Parathyroid adenoma (tissue), 2 donors: ENCODE data around the gene S100A1.

Experiments
- H2AFZ ChIP-seq: fragments of 300-600 bp; sonication (generic); one replicate; pipeline ENCODE4 v1.7.0; 2017; ENCODE audit warnings: antibody characterized with exemption, mild to moderate bottlenecking
- H3K27ac ChIP-seq: fragments of 300-600 bp; sonication (generic); one replicate; pipeline ENCODE4 v1.7.0; 2017
- H3K27me3 ChIP-seq: fragments of 300-600 bp; sonication (generic); one replicate; pipeline ENCODE4 v1.7.0; 2017; ENCODE audit warnings: low read length; ENCODE audit not compliant: control insufficient read depth, insufficient read depth
- H3K36me3 ChIP-seq: fragments of 300-600 bp; sonication (generic); one replicate; pipeline ENCODE4 v1.7.0; 2017; ENCODE audit warnings: low read length; ENCODE audit not compliant: control insufficient read depth, insufficient read depth
- H3K4me1 ChIP-seq: fragments of 300-600 bp; sonication (generic); one replicate; pipeline ENCODE4 v1.7.0; 2017; ENCODE audit warnings: control low read depth
- H3K4me2 ChIP-seq: fragments of 300-600 bp; sonication (generic); one replicate; pipeline ENCODE4 v1.7.0; 2017; ENCODE audit warnings: low read length
- H3K4me3 ChIP-seq: fragments of 300-600 bp; sonication (generic); one replicate; pipeline ENCODE4 v1.7.0; 2017; ENCODE audit warnings: low read depth, low read length
- H3K79me2 ChIP-seq: fragments of 300-600 bp; sonication (generic); one replicate; pipeline ENCODE4 v1.7.0; 2017; ENCODE audit warnings: control low read depth
- H3K9ac ChIP-seq: fragments of 300-600 bp; sonication (generic); one replicate; pipeline ENCODE4 v1.7.0; 2017; ENCODE audit warnings: mild to moderate bottlenecking
- H3K9me3 ChIP-seq: fragments of 300-600 bp; sonication (generic); one replicate; pipeline ENCODE4 v1.7.0; 2017; ENCODE audit warnings: low read length; ENCODE audit not compliant: control insufficient read depth
- CTCF ChIP-seq: fragments of 300-600 bp; sonication (generic); IDR thresholded peaks from one replicate; pipeline ENCODE4 v1.7.0; 2017; ENCODE audit warnings: antibody characterized with exemption, mild to moderate bottlenecking
- donor health status: primary hyperparathyroidism.

Gene S100A1

GRCh38 chr1:153677718-153678518 is 49.7 kb downstream of the S100A1 start:
- H3K27me3 ChIP-seq = no peaks in the 10 kb centered on the region
- H3K27ac ChIP-seq = no peak overlapping the region
- peak; percentile 69 for TF ChIP-seq CTCF
- H2AFZ ChIP-seq = peak overlapping the region; percentile 64
- H3K4me1 ChIP-seq = no peaks in the 10 kb centered on the region
- no peaks in the 10 kb centered on the region for H3K79me2 ChIP-seq
- H3K4me2 ChIP-seq = peak overlapping the region; percentile 81
- peak overlapping the region; percentile 52 for H3K4me3 ChIP-seq
- H3K36me3 ChIP-seq = no peaks in the 10 kb centered on the region
- H3K9me3 ChIP-seq = no peaks in the 10 kb centered on the region
- no peak overlapping the region for H3K9ac ChIP-seq

GRCh38 chr1:153678519-153679336 is 50.5 kb downstream of the S100A1 start, which contains the start of gene NPR1:
Gene NPR1, plus strand, starts transcription at chr1:153678688. Its CDS starts 421 bp downstream, at chr1:153679109.
- H3K9ac ChIP-seq = no peak within 1 kb of the TSS
- no peak within 1 kb of the TSS for H3K27ac ChIP-seq
- no peak for TF ChIP-seq CTCF
- peak within 1 kb of the TSS; percentile 81 for H3K4me2 ChIP-seq
- no peaks in the 10 kb centered on the region for H3K27me3 ChIP-seq
- H3K79me2 ChIP-seq = no peaks in the 10 kb centered on the region
- H3K36me3 ChIP-seq = no peaks in the 10 kb centered on the region
- peak within 1 kb of the TSS; percentile 64 for H2AFZ ChIP-seq
- H3K4me3 ChIP-seq = peak within 1 kb of the TSS; percentile 52
- no peaks in the 10 kb centered on the region for H3K9me3 ChIP-seq
- no peaks in the 10 kb centered on the region for H3K4me1 ChIP-seq

GRCh38 chr1:153679337-153680119 is 51.3 kb downstream of the S100A1 start:
- no peaks in the 10 kb centered on the region for H3K27me3 ChIP-seq
- H3K9ac ChIP-seq = no peak overlapping the region
- H3K4me2 ChIP-seq = peak overlapping the region; percentile 81
- H3K4me3 ChIP-seq = peak overlapping the region; percentile 52
- no peaks in the 10 kb centered on the region for H3K36me3 ChIP-seq
- no peak for TF ChIP-seq CTCF
- no peaks in the 10 kb centered on the region for H3K9me3 ChIP-seq
- H3K79me2 ChIP-seq = no peaks in the 10 kb centered on the region
- H3K4me1 ChIP-seq = no peaks in the 10 kb centered on the region
- no peak overlapping the region for H3K27ac ChIP-seq
- H2AFZ ChIP-seq = peak overlapping the region; percentile 64

- Histone ChIP-seq H2AFZ (no peak overlapping the region), H3K9ac (no peak overlapping the region), H3K79me2 (no peaks in the 10 kb centered on the region), H3K27ac (no peak overlapping the region), H3K36me3 (no peaks in the 10 kb centered on the region), H3K9me3 (no peaks in the 10 kb centered on the region), H3K4me1 (no peaks in the 10 kb centered on the region), H3K4me3 (no peak overlapping the region), H3K27me3 (no peaks in the 10 kb centered on the region), H3K4me2 (no peak overlapping the region)
- no peak for TF ChIP-seq CTCF
Observed at GRCh38 chr1:153680120-153680403, 51.8 kb downstream of the S100A1 start.
